Measurements from ENCODE around the gene KRT15. TPM values are rescaled to one million over a fixed set of nuclear protein-coding genes. Genes with fewer than 3 reads are reported as not detected.

The KRT15 gene
- polyA plus RNA-seq, 1 donor (not counting 4 experiments of a cell fraction or from before 2014, with no cell fraction given) = 729 TPM

DNA sequence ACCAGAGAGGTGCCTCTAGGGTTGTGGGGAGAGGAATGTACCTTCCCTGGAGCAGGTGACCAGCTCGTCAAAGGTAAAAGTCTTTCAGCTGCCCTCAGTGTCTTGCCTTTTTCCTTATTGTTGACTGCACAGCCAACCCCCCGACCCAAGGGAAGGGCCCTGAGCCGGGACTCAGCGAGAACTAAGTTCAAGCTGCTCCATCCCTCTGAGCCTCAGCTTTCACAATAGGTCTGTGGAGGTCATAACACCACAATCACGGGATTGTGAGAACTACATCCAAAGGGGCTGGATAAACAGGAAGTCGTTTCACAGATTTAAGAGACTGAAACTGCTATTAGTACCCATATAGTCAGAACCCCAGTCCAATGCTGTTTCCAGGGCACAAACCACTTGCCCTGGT is 26.3 kb downstream of the KRT15 start:
- Histone ChIP-seq H3K9me1 (ENCODE audit: control insufficient read depth, extremely low read depth, insufficient read depth, low read length) (no peaks in the 10 kb centered on the region), H2AFZ (ENCODE audit: control insufficient read depth, low read length) (no peak overlapping the region), H3K4me1 (ENCODE audit: control insufficient read depth, extremely low read depth, insufficient read depth, low read length) (peaks cover 15% of the 10 kb centered on the region), H3K27ac (ENCODE audit: control insufficient read depth, insufficient read depth, low read length) (no peak overlapping the region), H3K4me2 (ENCODE audit: control insufficient read depth, extremely low read depth, insufficient read depth, low read depth, low read length) (no peak overlapping the region), H3K9me3 (ENCODE audit: control insufficient read depth, low read depth, low read length) (no peaks in the 10 kb centered on the region), H3K27me3 (ENCODE audit: control insufficient read depth, extremely low read depth, insufficient read depth, low read length) (no peaks in the 10 kb centered on the region), H4K20me1 (ENCODE audit: control insufficient read depth, extremely low read depth, insufficient read depth, low read length) (no peaks in the 10 kb centered on the region), H3K4me3 (ENCODE audit: control insufficient read depth in 2 of 3, extremely low read depth in 1 of 3, insufficient read depth in 2 of 3, low read depth in 1 of 3, low read length in 3 of 3) (no peak overlapping the region), H3K9ac (ENCODE audit: control insufficient read depth, extremely low read depth, insufficient read depth, low read length) (no peak overlapping the region), H3K79me2 (ENCODE audit: control insufficient read depth, insufficient read depth, low read length) (no peaks in the 10 kb centered on the region), H3K36me3 (ENCODE audit: control insufficient read depth in 2 of 2, extremely low read depth in 1 of 2, insufficient read depth in 2 of 2, low read length in 2 of 2) (no peaks in the 10 kb centered on the region)
- no peak for TF ChIP-seq EZH2 (IDR thresholded peaks at IDR 0.05; ENCODE audit: low read length)
- TF ChIP-seq, protein P1, sequence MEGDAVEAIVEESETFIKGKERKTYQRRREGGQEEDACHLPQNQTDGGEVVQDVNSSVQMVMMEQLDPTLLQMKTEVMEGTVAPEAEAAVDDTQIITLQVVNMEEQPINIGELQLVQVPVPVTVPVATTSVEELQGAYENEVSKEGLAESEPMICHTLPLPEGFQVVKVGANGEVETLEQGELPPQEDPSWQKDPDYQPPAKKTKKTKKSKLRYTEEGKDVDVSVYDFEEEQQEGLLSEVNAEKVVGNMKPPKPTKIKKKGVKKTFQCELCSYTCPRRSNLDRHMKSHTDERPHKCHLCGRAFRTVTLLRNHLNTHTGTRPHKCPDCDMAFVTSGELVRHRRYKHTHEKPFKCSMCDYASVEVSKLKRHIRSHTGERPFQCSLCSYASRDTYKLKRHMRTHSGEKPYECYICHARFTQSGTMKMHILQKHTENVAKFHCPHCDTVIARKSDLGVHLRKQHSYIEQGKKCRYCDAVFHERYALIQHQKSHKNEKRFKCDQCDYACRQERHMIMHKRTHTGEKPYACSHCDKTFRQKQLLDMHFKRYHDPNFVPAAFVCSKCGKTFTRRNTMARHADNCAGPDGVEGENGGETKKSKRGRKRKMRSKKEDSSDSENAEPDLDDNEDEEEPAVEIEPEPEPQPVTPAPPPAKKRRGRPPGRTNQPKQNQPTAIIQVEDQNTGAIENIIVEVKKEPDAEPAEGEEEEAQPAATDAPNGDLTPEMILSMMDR (optimal IDR thresholded peaks at IDR 0.05 in 1 of 3, IDR thresholded peaks at IDR 0.05 in 1 of 3, conservative IDR thresholded peaks at IDR 0.05 in 1 of 3; ENCODE audit: extremely low read depth in 1 of 3, insufficient read depth in 2 of 3, low read length in 3 of 3) = no peak
- FAIRE-seq = no peak
- dilution Hi-C loops (cut with MboI; ENCODE audit: extremely low pct_ligation_motif_present, low sequenced_read_pairs) = no loop called here
- no peak for DNase-seq (ENCODE audit: low read depth, low spot score)

DNA sequence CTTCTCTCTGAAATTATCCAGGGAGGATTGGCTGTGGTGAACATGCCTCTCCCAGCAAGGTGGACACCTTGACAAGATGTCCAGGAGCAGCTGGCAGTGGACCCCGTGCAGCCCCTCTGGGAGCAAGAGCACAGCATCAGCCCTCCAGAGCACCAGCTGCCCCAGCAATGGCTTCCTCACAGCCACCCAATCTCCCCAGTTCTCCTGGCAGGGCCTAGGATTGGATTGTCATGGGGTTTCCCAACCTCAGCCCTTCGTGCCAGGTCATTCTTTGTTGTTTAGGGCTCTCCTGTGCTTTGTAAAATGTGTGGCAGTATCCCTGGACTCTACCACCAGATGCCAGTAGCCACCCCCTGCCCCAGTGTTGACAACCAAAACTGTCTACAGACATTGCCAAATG is 27.2 kb downstream of the KRT15 start:
- no peak overlapping the region for H3K4me3 ChIP-seq (ENCODE audit: control insufficient read depth in 2 of 3, extremely low read depth in 1 of 3, insufficient read depth in 2 of 3, low read depth in 1 of 3, low read length in 3 of 3)
- H3K9ac ChIP-seq (ENCODE audit: control insufficient read depth, extremely low read depth, insufficient read depth, low read length) = no peak overlapping the region
- no peaks in the 10 kb centered on the region for H3K27me3 ChIP-seq (ENCODE audit: control insufficient read depth, extremely low read depth, insufficient read depth, low read length)
- TF ChIP-seq, protein P1 (optimal IDR thresholded peaks at IDR 0.05 in 1 of 3, IDR thresholded peaks at IDR 0.05 in 1 of 3, conservative IDR thresholded peaks at IDR 0.05 in 1 of 3; ENCODE audit: extremely low read depth in 1 of 3, insufficient read depth in 2 of 3, low read length in 3 of 3) = no peak
- no peak for TF ChIP-seq EZH2 (IDR thresholded peaks at IDR 0.05; ENCODE audit: low read length)
- no peaks in the 10 kb centered on the region for H3K79me2 ChIP-seq (ENCODE audit: control insufficient read depth, insufficient read depth, low read length)
- H3K9me1 ChIP-seq (ENCODE audit: control insufficient read depth, extremely low read depth, insufficient read depth, low read length) = no peaks in the 10 kb centered on the region
- H2AFZ ChIP-seq (ENCODE audit: control insufficient read depth, low read length) = no peak overlapping the region
- H3K27ac ChIP-seq (ENCODE audit: control insufficient read depth, insufficient read depth, low read length) = no peak overlapping the region
- H3K36me3 ChIP-seq (ENCODE audit: control insufficient read depth in 2 of 2, extremely low read depth in 1 of 2, insufficient read depth in 2 of 2, low read length in 2 of 2) = no peaks in the 10 kb centered on the region
- DNase-seq (ENCODE audit: low read depth, low spot score) (no peak), FAIRE-seq (no peak)
- H3K9me3 ChIP-seq (ENCODE audit: control insufficient read depth, low read depth, low read length) = no peaks in the 10 kb centered on the region
- dilution Hi-C loops (cut with MboI; ENCODE audit: extremely low pct_ligation_motif_present, low sequenced_read_pairs) = no loop called here
- H4K20me1 ChIP-seq (ENCODE audit: control insufficient read depth, extremely low read depth, insufficient read depth, low read length) = no peaks in the 10 kb centered on the region
- H3K4me1 ChIP-seq (ENCODE audit: control insufficient read depth, extremely low read depth, insufficient read depth, low read length) = peaks cover 9% of the 10 kb centered on the region
- no peak overlapping the region for H3K4me2 ChIP-seq (ENCODE audit: control insufficient read depth, extremely low read depth, insufficient read depth, low read depth, low read length)
